Measurements from ENCODE around the gene TC2N. TPM values are rescaled to one million over a fixed set of nuclear protein-coding genes. Genes with fewer than 3 reads are reported as not detected.

The TC2N gene
- total and polyA plus RNA-seq, 2 donors (not counting 3 experiments of a cell fraction or from before 2014, with no cell fraction given): 0.40 TPM; not detected in 1

GRCh38 chr14:91743305-91743653, 124.1 kb downstream of the TC2N start:
- H3K4me1 ChIP-seq (ENCODE audit: control insufficient read depth, extremely low read depth, insufficient read depth, low read length): peaks cover 9% of the 10 kb centered on the region
- CTCF ChIA-PET: no interaction called here
- no peaks in the 10 kb centered on the region for H4K20me1 ChIP-seq (replicated peaks; ENCODE audit: control insufficient read depth, extremely low read depth, insufficient read depth, low read length)
- no peak for TF ChIP-seq CTCF (IDR thresholded peaks at IDR 0.05; ENCODE audit: extremely low read depth in 1 of 2, insufficient read depth in 1 of 2, low read depth in 1 of 2, low read length in 2 of 2)
- TF ChIP-seq EZH2 (IDR thresholded peaks at IDR 0.05; ENCODE audit: borderline replicate concordance, low read depth, low read length, severe bottlenecking): no peak
- no peak for TF ChIP-seq GATA2 (IDR thresholded peaks at IDR 0.05; ENCODE audit: insufficient read depth, insufficient read length, low read depth, low read length)
- no peak for TF ChIP-seq MAX (IDR thresholded peaks at IDR 0.05; ENCODE audit: insufficient read depth, insufficient read length)
- TF ChIP-seq POLR2AphosphoS5 (IDR thresholded peaks at IDR 0.05; ENCODE audit: insufficient read depth, low read depth, low read length): no peak
- no peak for TF ChIP-seq POLR2A (IDR thresholded peaks at IDR 0.05; ENCODE audit: low read depth, low read length)
- no peak overlapping the region for H3K9ac ChIP-seq (replicated peaks; ENCODE audit: extremely low read depth, insufficient read depth, low read length)
- no peaks in the 10 kb centered on the region for H3K9me1 ChIP-seq (replicated peaks; ENCODE audit: control insufficient read depth, extremely low read depth, insufficient read depth, low read length)
- H3K9me3 ChIP-seq (replicated peaks; ENCODE audit: control insufficient read depth, insufficient read depth, low read length): no peaks in the 10 kb centered on the region
- H3K4me2 ChIP-seq (ENCODE audit: insufficient read depth, low read length): no peak overlapping the region
- H3K27ac ChIP-seq (ENCODE audit: insufficient read depth, low read depth, low read length): no peak overlapping the region
- no peaks in the 10 kb centered on the region for H3K79me2 ChIP-seq (ENCODE audit: control insufficient read depth, insufficient read depth, low read length)
- no peaks in the 10 kb centered on the region for H3K36me3 ChIP-seq (ENCODE audit: control insufficient read depth in 2 of 2, extremely low read depth in 1 of 2, insufficient read depth in 2 of 2, low read length in 2 of 2)
- H3K27me3 ChIP-seq (ENCODE audit: control insufficient read depth in 2 of 2, insufficient read depth in 2 of 2, low read length in 2 of 2): no peaks in the 10 kb centered on the region
- BruUV-seq (replicated peaks): no TSS peak
- H3K4me3 ChIP-seq (replicated peaks in 1 of 3; ENCODE audit: insufficient read depth in 1 of 3, low read depth in 1 of 3, low read length in 3 of 3): no peak overlapping the region
- H2AFZ ChIP-seq (ENCODE audit: low read depth, low read length): no peak overlapping the region
- DNase-seq (ENCODE audit: low read depth, low spot score) (no peak), FAIRE-seq (no peak)
- POLR2A ChIA-PET: no interaction called here
- intact Hi-C loops (cut with micrococcal nuclease): no loop called here
- dilution Hi-C loops (cut with MboI; ENCODE audit: extremely low pct_ligation_motif_present, low sequenced_read_pairs): no loop called here

Measured in endothelial cell of umbilical vein (primary cell).